Measurements from ENCODE around the gene HCFC1R1. TPM values are rescaled to one million over a fixed set of nuclear protein-coding genes. Genes with fewer than 3 reads are reported as not detected.

The HCFC1R1 gene
- total RNA-seq, 1 experiment from 2014 or later, result 75.4 TPM

- CTCF ChIA-PET, result no interaction called here
- no peak for DNase-seq
- Mint-ChIP-seq H3K36me3 (ENCODE audit: insufficient read depth, unreplicated experiment) (peaks cover 25% of the 10 kb centered on the region), H3K27ac (ENCODE audit: unreplicated experiment) (no peak overlapping the region), H3K4me1 (ENCODE audit: low read depth, unreplicated experiment) (peaks cover 20% of the 10 kb centered on the region), H3K9me3 (ENCODE audit: low read depth, unreplicated experiment) (no peaks in the 10 kb centered on the region), H3K4me3 (ENCODE audit: low read depth, unreplicated experiment) (no peak overlapping the region), H3K27me3 (ENCODE audit: unreplicated experiment) (no peaks in the 10 kb centered on the region)
- BruUV-seq (replicated peaks), result no TSS peak
- TF ChIP-seq CTCF (IDR thresholded peaks at IDR 0.05; ENCODE audit: unreplicated experiment), result no peak
- intact Hi-C loops (cut with micrococcal nuclease; ENCODE audit: unreplicated experiment), result no loop called here
These were observed 37.0 kb downstream of the HCFC1R1 start for GRCh38 chr16:2986623-2987188.

- Mint-ChIP-seq H3K4me3 (ENCODE audit: low read depth, unreplicated experiment) (no peak overlapping the region), H3K36me3 (ENCODE audit: insufficient read depth, unreplicated experiment) (peaks cover 25% of the 10 kb centered on the region), H3K27me3 (ENCODE audit: unreplicated experiment) (no peaks in the 10 kb centered on the region), H3K27ac (ENCODE audit: unreplicated experiment) (no peak overlapping the region), H3K9me3 (ENCODE audit: low read depth, unreplicated experiment) (no peaks in the 10 kb centered on the region), H3K4me1 (ENCODE audit: low read depth, unreplicated experiment) (peaks cover 25% of the 10 kb centered on the region)
- no TSS peak for BruUV-seq (replicated peaks)
- CTCF ChIA-PET, result no interaction called here
- no peak for DNase-seq
- intact Hi-C loops (cut with micrococcal nuclease; ENCODE audit: unreplicated experiment), result no loop called here
- no peak for TF ChIP-seq CTCF (IDR thresholded peaks at IDR 0.05; ENCODE audit: unreplicated experiment)
These were observed 37.8 kb downstream of the HCFC1R1 start for GRCh38 chr16:2985893-2986355.

GRCh38 chr16:2985462-2985861 lies 38.3 kb downstream of the HCFC1R1 start:
- intact Hi-C loops (cut with micrococcal nuclease; ENCODE audit: unreplicated experiment), result no loop called here
- no peak overlapping the region for H3K4me3 Mint-ChIP-seq (ENCODE audit: low read depth, unreplicated experiment)
- no peak overlapping the region for H3K27ac Mint-ChIP-seq (ENCODE audit: unreplicated experiment)
- H3K9me3 Mint-ChIP-seq (ENCODE audit: low read depth, unreplicated experiment), result no peaks in the 10 kb centered on the region
- no peak for DNase-seq
- no TSS peak for BruUV-seq (replicated peaks)
- no peak for TF ChIP-seq CTCF (IDR thresholded peaks at IDR 0.05; ENCODE audit: unreplicated experiment)
- H3K27me3 Mint-ChIP-seq (ENCODE audit: unreplicated experiment), result no peaks in the 10 kb centered on the region
- CTCF ChIA-PET, result no interaction called here
- H3K36me3 Mint-ChIP-seq (ENCODE audit: insufficient read depth, unreplicated experiment), result peaks cover 30% of the 10 kb centered on the region
- H3K4me1 Mint-ChIP-seq (ENCODE audit: low read depth, unreplicated experiment), result peaks cover 26% of the 10 kb centered on the region

- DNase-seq, result peak; percentile 89
- Mint-ChIP-seq H3K36me3 (ENCODE audit: insufficient read depth, unreplicated experiment) (peaks cover 37% of the 10 kb centered on the region), H3K9me3 (ENCODE audit: low read depth, unreplicated experiment) (no peaks in the 10 kb centered on the region), H3K27me3 (ENCODE audit: unreplicated experiment) (no peaks in the 10 kb centered on the region), H3K4me3 (ENCODE audit: low read depth, unreplicated experiment) (peak overlapping the region; percentile 67), H3K27ac (ENCODE audit: unreplicated experiment) (peak overlapping the region; percentile 61), H3K4me1 (ENCODE audit: low read depth, unreplicated experiment) (peaks cover 26% of the 10 kb centered on the region)
- CTCF ChIA-PET, result interaction anchor here (0.6 to 2.1 kb wide), 2 partner anchors 14 to 409 kb away, joined by 3 to 10 read pairs; no protein-coding TSS in a partner anchor
- intact Hi-C loops (cut with micrococcal nuclease; ENCODE audit: unreplicated experiment), result no loop called here
- BruUV-seq (replicated peaks), result no TSS peak
- TF ChIP-seq CTCF (IDR thresholded peaks at IDR 0.05; ENCODE audit: unreplicated experiment), result peak; percentile 97
These were observed 40.0 kb downstream of the HCFC1R1 start for GRCh38 chr16:2983706-2984136.

Data from Calu3 (cell line).